SK-N-SH (cell line): ENCODE results near the gene ZNF462. TPM values are rescaled to one million over a fixed set of nuclear protein-coding genes. Genes with fewer than 3 reads are reported as not detected.

ENCODE experiments used
- CTCF ChIA-PET: fragments of 300-600, 350-600 bp; formaldehyde crosslinking; extraction: SDS; loops from one replicate; lab custom pipeline; 2021; lab: Yijun Ruan, JAX
- POLR2A ChIA-PET: fragments of 350-600 bp; sonication (Branson Sonifier 250); formaldehyde crosslinking; extraction: SDS; loops from one replicate; lab custom pipeline; 2020; ENCODE audit warnings: antibody characterized with exemption, inconsistent platforms; lab: Yijun Ruan, JAX
- DNase-seq: peaks from one replicate; pipeline ENCODE4 v3.0.0; 2012
- H2AFZ ChIP-seq: fragments of 200-600 bp; sonication (generic); 2 replicates; pipeline ENCODE4 v1.8.1; 2016; ENCODE audit warnings: antibody characterized with exemption, mild to moderate bottlenecking, low read depth
- H3F3A ChIP-seq: fragments of 200-600 bp; sonication (generic); replicated peaks from 2 replicates; pipeline ENCODE3; 2016; ENCODE audit warnings: antibody characterized with exemption, mild to moderate bottlenecking; ENCODE audit not compliant: insufficient read depth
- H3K27ac ChIP-seq, 2 experiments: fragments of 200-500 bp in 1 of 2; fragments of 200-600 bp in 1 of 2; sonication (Bioruptor generic) in 1 of 2; sonication (generic), shearing (Covaris generic) in 1 of 2; 2 replicates each; pipeline versions ENCODE4 v1.5.1 to v1.6.1; 2014 to 2016; ENCODE audit warnings: low read depth in 2 of 2, inconsistent platforms in 1 of 2, low read length in 1 of 2, mild to moderate bottlenecking in 1 of 2, mixed read lengths in 1 of 2
- H3K27me3 ChIP-seq: fragments of 200-600 bp; sonication (generic), shearing (Covaris generic); 2 replicates; pipeline ENCODE4 v1.6.1; 2016; ENCODE audit warnings: mixed run types; ENCODE audit not compliant: insufficient read depth
- H3K36me3 ChIP-seq, 2 experiments: fragments of 200-500 bp in 1 of 2; fragments of 200-600 bp in 1 of 2; sonication (Bioruptor generic) in 1 of 2; sonication (generic) in 1 of 2; replicated peaks in 1 of 2; 2 replicates each; pipeline versions ENCODE3 to v1.5.1; 2014 to 2016; ENCODE audit warnings: low read length in 1 of 2, mild to moderate bottlenecking in 1 of 2; ENCODE audit not compliant: insufficient read depth in 2 of 2, control insufficient read depth in 1 of 2
- H3K4me1 ChIP-seq, 2 experiments: fragments of 200-500 bp in 1 of 2; fragments of 200-600 bp in 1 of 2; sonication (Bioruptor generic) in 1 of 2; sonication (generic), shearing (Covaris generic) in 1 of 2; 2 replicates each; pipeline versions ENCODE4 v1.5.1 to v1.6.1; 2014 to 2016; ENCODE audit warnings: low read depth in 1 of 2, low read length in 1 of 2, mixed run types in 1 of 2; ENCODE audit not compliant: insufficient read depth in 2 of 2, control insufficient read depth in 1 of 2
- H3K4me2 ChIP-seq: fragments of 200-600 bp; sonication (generic), shearing (Covaris generic); 2 replicates; pipeline ENCODE4 v1.6.1; 2017; ENCODE audit warnings: mixed run types
- H3K4me3 ChIP-seq, 2 experiments: fragments of 200-500 bp in 1 of 2; fragments of 200-600 bp in 1 of 2; sonication (Bioruptor generic) in 1 of 2; sonication (generic), shearing (Covaris generic) in 1 of 2; 2 replicates each; pipeline versions ENCODE4 v1.5.1 to v1.8.1; 2014 to 2016; ENCODE audit warnings: low read depth in 2 of 2, inconsistent platforms in 1 of 2, low read length in 1 of 2, mild to moderate bottlenecking in 1 of 2, mixed read lengths in 1 of 2, moderate library complexity in 1 of 2
- H3K79me2 ChIP-seq: fragments of 200-600 bp; sonication (generic); 2 replicates; pipeline ENCODE4 v1.8.1; 2017; ENCODE audit warnings: mild to moderate bottlenecking; ENCODE audit not compliant: insufficient read depth
- H3K9ac ChIP-seq: fragments of 200-600 bp; sonication (generic); 2 replicates; pipeline ENCODE4 v1.6.1; 2017; ENCODE audit warnings: mixed run types
- H3K9me2 ChIP-seq: fragments of 200-600 bp; sonication (generic); 2 replicates; pipeline ENCODE4 v1.6.1; 2017; ENCODE audit warnings: mixed run types
- H3K9me3 ChIP-seq: fragments of 200-600 bp; sonication (generic); 2 replicates; pipeline ENCODE4 v1.6.1; 2017; ENCODE audit warnings: mixed run types, mild to moderate bottlenecking, moderate library complexity
- H4K20me1 ChIP-seq: fragments of 200-600 bp; sonication (generic); 2 replicates; pipeline ENCODE4 v1.6.1; 2017; ENCODE audit warnings: mild to moderate bottlenecking, mixed run types; ENCODE audit not compliant: insufficient read depth
- CHD2 ChIP-seq: fragments of 150-350 bp; IDR thresholded peaks from 2 replicates; pipeline ENCODE4 v1.6.1; 2018; ENCODE audit warnings: low read length; ENCODE audit not compliant: partially characterized antibody
- EZH2phosphoT487 ChIP-seq: fragments of 200-600 bp; sonication (generic); IDR thresholded peaks from 2 replicates; pipeline ENCODE4 v1.6.1; 2017; ENCODE audit warnings: low read depth, mixed run types, mild to moderate bottlenecking, antibody characterized with exemption, moderate library complexity, borderline replicate concordance
- FOSL2 ChIP-seq: IDR thresholded peaks from 2 replicates; pipeline ENCODE4 v1.4.0; 2012; ENCODE audit warnings: low read depth, mild to moderate bottlenecking, moderate library complexity, borderline replicate concordance
- FOXJ3 ChIP-seq: sonication (generic); formaldehyde crosslinking; IDR thresholded peaks from 2 replicates; pipeline ENCODE4 v1.5.1; 2020; ENCODE audit warnings: mild to moderate bottlenecking, missing genetic modification reagents
- FOXM1 ChIP-seq: IDR thresholded peaks from 2 replicates; pipeline ENCODE4 v1.4.0; 2012; ENCODE audit warnings: low read depth, mild to moderate bottlenecking
- GATA2 ChIP-seq: sonication (generic); formaldehyde crosslinking; IDR thresholded peaks from 2 replicates; pipeline ENCODE4 v1.5.0; 2020; ENCODE audit warnings: mild to moderate bottlenecking, missing genetic modification reagents
- JUND ChIP-seq: IDR thresholded peaks from 2 replicates; pipeline ENCODE4 v1.4.0; 2012
- MXI1 ChIP-seq: IDR thresholded peaks from 2 replicates; pipeline ENCODE4 v1.6.1; 2012; ENCODE audit warnings: mild to moderate bottlenecking, low read depth, low read length, improper control_type of control experiment
- NFIC ChIP-seq: IDR thresholded peaks from 2 replicates; pipeline ENCODE4 v1.4.0; 2012; ENCODE audit warnings: borderline replicate concordance
- NRF1 ChIP-seq: IDR thresholded peaks from 2 replicates; pipeline ENCODE4 v1.6.1; 2012; ENCODE audit warnings: low read depth, mild to moderate bottlenecking, low read length
- RAD21 ChIP-seq: IDR thresholded peaks from 2 replicates; pipeline ENCODE4 v1.6.1; 2012; ENCODE audit warnings: mild to moderate bottlenecking, low read length
- RCOR1 ChIP-seq: fragments of 150-350 bp; IDR thresholded peaks from 2 replicates; pipeline ENCODE4 v1.6.1; 2017; ENCODE audit warnings: antibody characterized with exemption, low read length
- RFX5 ChIP-seq: IDR thresholded peaks from 2 replicates; pipeline ENCODE4 v1.6.1; 2012; ENCODE audit warnings: mild to moderate bottlenecking, improper control_type of control experiment, low read length
- RXRA ChIP-seq: IDR thresholded peaks from 2 replicates; pipeline ENCODE4 v1.4.0; 2012; ENCODE audit warnings: low read depth, mild to moderate bottlenecking, borderline replicate concordance
- SMC3 ChIP-seq: IDR thresholded peaks from 2 replicates; pipeline ENCODE4 v1.6.1; 2012; ENCODE audit warnings: low read depth, low read length, improper control_type of control experiment
- TEAD4 ChIP-seq: IDR thresholded peaks from 2 replicates; pipeline ENCODE4 v1.4.0; 2012; ENCODE audit warnings: mild to moderate bottlenecking, borderline replicate concordance; ENCODE audit not compliant: insufficient read depth
- WGBS: methylation state at CpG from one replicate; pipeline ENCODE4 v1.1.6; 2017; ENCODE audit warnings: low lambda C conversion rate; 5-methylcytosine and 5-hydroxymethylcytosine counted together
- polyA plus RNA-seq, 3 experiments: library from polyadenylated mRNA; depleted of rRNA; stranded (reverse); fragments of >200 nt; gene quantifications; 2 replicates each; pipeline ENCODE4 v1.2.3, GENCODE V29; 2012
- TF ChIP-seq, protein P1 (sequence below): IDR thresholded peaks from 2 replicates; pipeline ENCODE4 v1.4.0; 2012; ENCODE audit warnings: low read depth, borderline replicate concordance
- TF ChIP-seq, protein P2 (sequence below): IDR thresholded peaks from 2 replicates; pipeline ENCODE4; 2012
- TF ChIP-seq, protein P3 (sequence below): IDR thresholded peaks from 2 replicates; pipeline ENCODE4 v1.4.0; 2012; ENCODE audit warnings: low read depth, borderline replicate concordance
- TF ChIP-seq, protein P4 (sequence below): IDR thresholded peaks from 2 replicates; pipeline ENCODE4 v1.6.1; 2012; ENCODE audit warnings: mild to moderate bottlenecking, low read depth, low read length, moderate library complexity

The ZNF462 gene
- polyA plus RNA-seq, 1 of the 3 experiments (the other 2 are of a cell fraction), result 5.2 TPM

DNA sequence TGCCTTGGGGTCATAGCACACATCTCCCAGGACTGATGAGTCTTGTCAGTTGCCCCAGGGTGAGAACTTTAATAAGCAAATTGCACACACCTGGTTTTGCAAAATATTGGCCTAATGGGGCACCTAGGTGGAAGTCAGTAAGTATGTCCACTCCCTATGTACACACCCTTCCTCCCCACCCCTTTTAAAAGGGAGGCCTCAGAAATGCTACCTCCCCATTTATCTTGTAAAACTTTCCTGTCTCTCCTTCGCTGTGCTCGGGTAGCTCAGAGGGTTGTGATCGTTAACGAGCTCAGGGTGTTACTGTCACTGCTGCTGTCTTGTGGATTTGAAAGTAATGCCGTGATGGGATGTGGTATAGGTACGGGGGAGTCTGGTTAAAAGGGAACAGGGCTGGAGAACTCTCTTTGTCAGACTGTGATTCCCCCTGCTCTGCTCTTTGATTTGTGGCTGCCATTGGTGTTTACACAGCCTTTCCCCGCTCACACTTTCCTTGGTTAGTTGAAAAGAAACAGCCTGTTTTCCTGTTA, 26.2 kb downstream of the ZNF462 start:
- H3K4me1 ChIP-seq, result peaks cover 15 to 31% of the 10 kb centered on the region in 2 experiments
- peaks cover 25% of the 10 kb centered on the region for H3F3A ChIP-seq
- peaks cover 58% of the 10 kb centered on the region for H3K79me2 ChIP-seq
- H4K20me1 ChIP-seq, result no peaks in the 10 kb centered on the region
- WGBS, result 100% methylated on average over 7 of the region's 7 CpGs
- ChIA-PET CTCF (interaction anchor here (1.1 kb wide), 1 partner anchor 1047 kb away, joined by 3 read pairs; no protein-coding TSS in a partner anchor), POLR2A (no interaction called here)
- H3K9ac ChIP-seq, result no peak overlapping the region
- DNase-seq, result no peak
- no peak overlapping the region for H3K27ac ChIP-seq
- H2AFZ ChIP-seq, result no peak overlapping the region
- H3K4me2 ChIP-seq, result no peak overlapping the region
- H3K36me3 ChIP-seq, result no peaks in the 10 kb centered on the region
- H3K9me3 ChIP-seq, result no peaks in the 10 kb centered on the region
- H3K4me3 ChIP-seq, result no peak overlapping the region
- TF ChIP-seq FOSL2, result no peak
- TF ChIP-seq, protein P1, sequence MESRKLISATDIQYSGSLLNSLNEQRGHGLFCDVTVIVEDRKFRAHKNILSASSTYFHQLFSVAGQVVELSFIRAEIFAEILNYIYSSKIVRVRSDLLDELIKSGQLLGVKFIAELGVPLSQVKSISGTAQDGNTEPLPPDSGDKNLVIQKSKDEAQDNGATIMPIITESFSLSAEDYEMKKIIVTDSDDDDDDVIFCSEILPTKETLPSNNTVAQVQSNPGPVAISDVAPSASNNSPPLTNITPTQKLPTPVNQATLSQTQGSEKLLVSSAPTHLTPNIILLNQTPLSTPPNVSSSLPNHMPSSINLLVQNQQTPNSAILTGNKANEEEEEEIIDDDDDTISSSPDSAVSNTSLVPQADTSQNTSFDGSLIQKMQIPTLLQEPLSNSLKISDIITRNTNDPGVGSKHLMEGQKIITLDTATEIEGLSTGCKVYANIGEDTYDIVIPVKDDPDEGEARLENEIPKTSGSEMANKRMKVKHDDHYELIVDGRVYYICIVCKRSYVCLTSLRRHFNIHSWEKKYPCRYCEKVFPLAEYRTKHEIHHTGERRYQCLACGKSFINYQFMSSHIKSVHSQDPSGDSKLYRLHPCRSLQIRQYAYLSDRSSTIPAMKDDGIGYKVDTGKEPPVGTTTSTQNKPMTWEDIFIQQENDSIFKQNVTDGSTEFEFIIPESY, result no peak
- no peak for TF ChIP-seq FOXM1
- no peak for TF ChIP-seq RCOR1
- TF ChIP-seq NFIC, result no peak
- TF ChIP-seq RFX5, result no peak
- no peak for TF ChIP-seq RAD21
- no peak for TF ChIP-seq MXI1
- no peak for TF ChIP-seq TEAD4
- TF ChIP-seq, protein P2, sequence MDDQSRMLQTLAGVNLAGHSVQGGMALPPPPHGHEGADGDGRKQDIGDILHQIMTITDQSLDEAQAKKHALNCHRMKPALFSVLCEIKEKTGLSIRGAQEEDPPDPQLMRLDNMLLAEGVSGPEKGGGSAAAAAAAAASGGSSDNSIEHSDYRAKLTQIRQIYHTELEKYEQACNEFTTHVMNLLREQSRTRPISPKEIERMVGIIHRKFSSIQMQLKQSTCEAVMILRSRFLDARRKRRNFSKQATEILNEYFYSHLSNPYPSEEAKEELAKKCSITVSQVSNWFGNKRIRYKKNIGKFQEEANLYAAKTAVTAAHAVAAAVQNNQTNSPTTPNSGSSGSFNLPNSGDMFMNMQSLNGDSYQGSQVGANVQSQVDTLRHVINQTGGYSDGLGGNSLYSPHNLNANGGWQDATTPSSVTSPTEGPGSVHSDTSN, result no peak
- TF ChIP-seq RXRA, result no peak
- TF ChIP-seq NRF1, result no peak
- no peaks in the 10 kb centered on the region for H3K27me3 ChIP-seq
- H3K9me2 ChIP-seq, result no peaks in the 10 kb centered on the region

DNA sequence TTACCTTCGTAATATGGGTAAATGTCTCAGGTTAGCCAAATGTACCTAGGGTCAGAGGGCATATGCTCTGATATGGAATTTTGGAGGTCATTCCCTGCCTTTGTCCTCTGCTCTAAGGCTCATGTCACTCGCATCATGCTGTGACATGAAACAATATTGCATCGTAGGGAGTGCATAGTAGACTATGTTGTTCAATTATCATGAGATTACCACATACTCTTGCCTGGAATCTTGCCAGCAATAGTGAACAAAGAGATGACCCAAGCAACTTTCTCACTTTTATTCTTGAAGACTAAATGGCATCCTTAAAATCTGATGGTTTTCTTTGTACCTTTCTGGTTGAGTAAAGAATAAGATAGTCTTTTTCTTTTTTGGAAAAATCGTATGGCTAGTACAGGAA, 27.6 kb downstream of the ZNF462 start:
- peaks cover 15 to 32% of the 10 kb centered on the region in 2 experiments for H3K4me1 ChIP-seq
- WGBS, result 94% methylated on average over 4 of the region's 4 CpGs
- DNase-seq, result no peak
- peaks cover 61% of the 10 kb centered on the region for H3K79me2 ChIP-seq
- no peaks in the 10 kb centered on the region for H3K36me3 ChIP-seq
- H3K4me2 ChIP-seq, result no peak overlapping the region
- CTCF ChIA-PET, result no interaction called here
- POLR2A ChIA-PET, result interaction anchor here (1.3 kb wide), 1 partner anchor 27 kb away, joined by 3 read pairs; the partner anchor contains the start of gene ZNF462
- H3K9me3 ChIP-seq, result no peaks in the 10 kb centered on the region
- H2AFZ ChIP-seq, result no peak overlapping the region
- H3K9me2 ChIP-seq, result no peaks in the 10 kb centered on the region
- H4K20me1 ChIP-seq, result no peaks in the 10 kb centered on the region
- no peaks in the 10 kb centered on the region for H3K27me3 ChIP-seq
- no peak overlapping the region for H3K4me3 ChIP-seq
- H3K9ac ChIP-seq, result no peak overlapping the region
- peaks cover 26% of the 10 kb centered on the region for H3F3A ChIP-seq
- H3K27ac ChIP-seq, result no peak overlapping the region; a peak in 1 of 4 replicates
- TF ChIP-seq EZH2phosphoT487, result no peak
- no peak for TF ChIP-seq JUND
- TF ChIP-seq FOSL2, result no peak
- no peak for TF ChIP-seq FOXJ3 (CRISPR knock-in tag)
- TF ChIP-seq CHD2, result no peak
- no peak for TF ChIP-seq RXRA
- TF ChIP-seq, protein P3, sequence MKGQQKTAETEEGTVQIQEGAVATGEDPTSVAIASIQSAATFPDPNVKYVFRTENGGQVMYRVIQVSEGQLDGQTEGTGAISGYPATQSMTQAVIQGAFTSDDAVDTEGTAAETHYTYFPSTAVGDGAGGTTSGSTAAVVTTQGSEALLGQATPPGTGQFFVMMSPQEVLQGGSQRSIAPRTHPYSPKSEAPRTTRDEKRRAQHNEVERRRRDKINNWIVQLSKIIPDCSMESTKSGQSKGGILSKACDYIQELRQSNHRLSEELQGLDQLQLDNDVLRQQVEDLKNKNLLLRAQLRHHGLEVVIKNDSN, result no peak
- no peak for TF ChIP-seq NRF1
- no peak for TF ChIP-seq TEAD4
- TF ChIP-seq SMC3, result no peak
- TF ChIP-seq RCOR1, result no peak
- TF ChIP-seq, protein P4, sequence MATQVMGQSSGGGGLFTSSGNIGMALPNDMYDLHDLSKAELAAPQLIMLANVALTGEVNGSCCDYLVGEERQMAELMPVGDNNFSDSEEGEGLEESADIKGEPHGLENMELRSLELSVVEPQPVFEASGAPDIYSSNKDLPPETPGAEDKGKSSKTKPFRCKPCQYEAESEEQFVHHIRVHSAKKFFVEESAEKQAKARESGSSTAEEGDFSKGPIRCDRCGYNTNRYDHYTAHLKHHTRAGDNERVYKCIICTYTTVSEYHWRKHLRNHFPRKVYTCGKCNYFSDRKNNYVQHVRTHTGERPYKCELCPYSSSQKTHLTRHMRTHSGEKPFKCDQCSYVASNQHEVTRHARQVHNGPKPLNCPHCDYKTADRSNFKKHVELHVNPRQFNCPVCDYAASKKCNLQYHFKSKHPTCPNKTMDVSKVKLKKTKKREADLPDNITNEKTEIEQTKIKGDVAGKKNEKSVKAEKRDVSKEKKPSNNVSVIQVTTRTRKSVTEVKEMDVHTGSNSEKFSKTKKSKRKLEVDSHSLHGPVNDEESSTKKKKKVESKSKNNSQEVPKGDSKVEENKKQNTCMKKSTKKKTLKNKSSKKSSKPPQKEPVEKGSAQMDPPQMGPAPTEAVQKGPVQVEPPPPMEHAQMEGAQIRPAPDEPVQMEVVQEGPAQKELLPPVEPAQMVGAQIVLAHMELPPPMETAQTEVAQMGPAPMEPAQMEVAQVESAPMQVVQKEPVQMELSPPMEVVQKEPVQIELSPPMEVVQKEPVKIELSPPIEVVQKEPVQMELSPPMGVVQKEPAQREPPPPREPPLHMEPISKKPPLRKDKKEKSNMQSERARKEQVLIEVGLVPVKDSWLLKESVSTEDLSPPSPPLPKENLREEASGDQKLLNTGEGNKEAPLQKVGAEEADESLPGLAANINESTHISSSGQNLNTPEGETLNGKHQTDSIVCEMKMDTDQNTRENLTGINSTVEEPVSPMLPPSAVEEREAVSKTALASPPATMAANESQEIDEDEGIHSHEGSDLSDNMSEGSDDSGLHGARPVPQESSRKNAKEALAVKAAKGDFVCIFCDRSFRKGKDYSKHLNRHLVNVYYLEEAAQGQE, result no peak
- TF ChIP-seq GATA2 (CRISPR knock-in tag), result no peak
- TF ChIP-seq MXI1, result no peak
